K562 (cell line): ENCODE results near the gene SAE1. TPM values are rescaled to one million over a fixed set of nuclear protein-coding genes. Genes with fewer than 3 reads are reported as not detected.
A peak's percentile ranks its signal among the peaks of the same experiment; 100 is the strongest.

Experiments
- BRCA1 ChIP-seq, 2 experiments: fragments of 450-650 bp in 1 of 2; sonication (generic) in 1 of 2; formaldehyde crosslinking in 1 of 2; IDR thresholded peaks; 2 replicates each; pipeline versions ENCODE4 v1.5.0 to v1.6.1; 2017 to 2020; ENCODE audit warnings: mild to moderate bottlenecking in 1 of 2, missing genetic modification reagents in 1 of 2
- CBX2 ChIP-seq: fragments of 200-600 bp; sonication (generic); IDR thresholded peaks from one replicate; pipeline ENCODE4 v1.6.1; 2012; ENCODE audit warnings: mild to moderate bottlenecking, low read length, inconsistent platforms; ENCODE audit not compliant: insufficient read depth, poor library complexity, severe bottlenecking
- CBX3 ChIP-seq, 2 experiments: IDR thresholded peaks; 1 replicate in 1 of 2; 2 replicates in 1 of 2; pipeline ENCODE4 v1.6.1; 2012; ENCODE audit warnings: inconsistent platforms in 2 of 2, low read length in 2 of 2, borderline replicate concordance in 1 of 2, control low read depth in 1 of 2
- CREB3L1 ChIP-seq: fragments of 450-650 bp; IDR thresholded peaks from 2 replicates; pipeline ENCODE4 v1.6.1; 2014; ENCODE audit warnings: low read depth, mild to moderate bottlenecking, moderate library complexity, borderline replicate concordance
- CREM ChIP-seq: IDR thresholded peaks from 2 replicates; pipeline ENCODE4 v1.6.1; 2014; ENCODE audit warnings: antibody characterized with exemption, low read depth
- FOXO4 ChIP-seq: fragments of 450-650 bp; formaldehyde crosslinking; IDR thresholded peaks from 2 replicates; pipeline ENCODE4 v1.4.0; 2020; ENCODE audit warnings: mild to moderate bottlenecking, moderate library complexity
- GATA2 ChIP-seq: sonication (generic); formaldehyde crosslinking; IDR thresholded peaks from 2 replicates; pipeline ENCODE4 v1.4.0; 2020; ENCODE audit warnings: mild to moderate bottlenecking, missing genetic modification reagents
- HSF4 ChIP-seq: fragments of 250-450 bp; sonication (Bioruptor Pico); IDR thresholded peaks from 2 replicates; pipeline ENCODE4 v2.1.2; 2022; ENCODE audit warnings: mild to moderate bottlenecking, moderate library complexity, borderline replicate concordance
- KDM4B ChIP-seq, 2 experiments: fragments of 450-650 bp in 1 of 2; sonication (generic) in 1 of 2; IDR thresholded peaks; 2 replicates each; pipeline ENCODE4 v1.6.1; 2016 to 2017; ENCODE audit warnings: borderline replicate concordance in 2 of 2, antibody characterized with exemption in 1 of 2, low read depth in 1 of 2, mild to moderate bottlenecking in 1 of 2
- KLF6 ChIP-seq: fragments of 250-450 bp; sonication (Bioruptor Pico); IDR thresholded peaks from 2 replicates; pipeline ENCODE4 v1.4.0; 2020; ENCODE audit warnings: mild to moderate bottlenecking, moderate library complexity, borderline replicate concordance
- MXI1 ChIP-seq: IDR thresholded peaks from 2 replicates; pipeline ENCODE4 v1.6.1; 2011; ENCODE audit warnings: low read depth, mild to moderate bottlenecking, improper control_type of control experiment, low read length
- NCOA1 ChIP-seq: fragments of 450-650 bp; IDR thresholded peaks from 2 replicates; pipeline ENCODE4 v1.6.1; 2016; ENCODE audit warnings: low read depth
- RAD51 ChIP-seq: fragments of 450-650 bp; IDR thresholded peaks from 2 replicates; pipeline ENCODE4 v1.7.1; 2016; ENCODE audit warnings: low read depth, mild to moderate bottlenecking, borderline replicate concordance
- SOX6 ChIP-seq: fragments of 450-650 bp; IDR thresholded peaks from 2 replicates; pipeline ENCODE4 v1.6.1; 2014; ENCODE audit warnings: mild to moderate bottlenecking
- TAF15 ChIP-seq: fragments of 200-400 bp; formaldehyde crosslinking; IDR thresholded peaks from 2 replicates; pipeline ENCODE4 v1.6.1; 2017; ENCODE audit warnings: mild to moderate bottlenecking, low read depth, low read length, moderate library complexity
- TBL1XR1 ChIP-seq, 2 experiments: IDR thresholded peaks; 2 replicates each; pipeline ENCODE4 v1.6.1; 2012; ENCODE audit warnings: improper control_type of control experiment in 2 of 2, low read length in 2 of 2, mild to moderate bottlenecking in 1 of 2
- ZNF263 ChIP-seq: sonication (generic); formaldehyde crosslinking; IDR thresholded peaks from 2 replicates; pipeline ENCODE4 v1.8.0; 2022; ENCODE audit warnings: mild to moderate bottlenecking, missing genetic modification reagents, borderline replicate concordance
- ZNF436 ChIP-seq: fragments of 250-450, 450-650 bp; sonication (Bioruptor Pico); formaldehyde crosslinking; IDR thresholded peaks from 2 replicates; pipeline ENCODE4 v1.7.0; 2020; ENCODE audit warnings: mild to moderate bottlenecking
- ZNF699 ChIP-seq: fragments of 250-450 bp; sonication (Bioruptor Pico); IDR thresholded peaks from 2 replicates; pipeline ENCODE4 v1.8.0; 2021; ENCODE audit warnings: mild to moderate bottlenecking, moderate library complexity; ENCODE audit not compliant: insufficient replicate concordance
- ZSCAN29 ChIP-seq: fragments of 450-650 bp; IDR thresholded peaks from 2 replicates; pipeline ENCODE4 v1.6.1; 2017
- polyA plus RNA-seq, 8 experiments: library from polyadenylated mRNA; depleted of rRNA in 4 of 8; stranded (reverse) in 5 of 8; unstranded in 3 of 8; fragments of >200 nt; fragmentation: Nextera tagmentation in 2 of 8; fragmentation: Illumina TruSeq in 1 of 8; extraction: Ambion mirVana in 2 of 8; extraction: Trizol in 1 of 8; gene quantifications; 2 replicates each; pipeline versions ENCODE4 v1.2.1 to v1.2.3, GENCODE V29; 2011 to 2014; ENCODE audit warnings: inconsistent platforms in 1 of 8, missing spikeins in 1 of 8
- total RNA-seq, 7 experiments: library from RNA; depleted of rRNA in 6 of 7; stranded (reverse); fragments of >200 nt in 6 of 7; fragmentation: Illumina TruSeq in 2 of 7; extraction: Trizol in 2 of 7; gene quantifications; 2 replicates each; pipeline versions ENCODE4 v1.2.1 to v1.2.3, GENCODE V29; 2011 to 2021; ENCODE audit warnings: low replicate concordance in 1 of 7
- TF ChIP-seq, protein P1 (sequence below): IDR thresholded peaks from 2 replicates; pipeline ENCODE4 v1.6.1; 2011; ENCODE audit not compliant: insufficient read length; ENCODE audit errors: extremely low read depth
- TF ChIP-seq, protein P2 (sequence below): fragments of 450-650 bp; IDR thresholded peaks from 2 replicates; pipeline ENCODE4 v1.6.1; 2016; ENCODE audit warnings: borderline replicate concordance

The SAE1 gene
- total and polyA plus RNA-seq, 9 of the 15 experiments (the other 6 are each of a cell fraction or from before 2014, with no cell fraction given), result 82.8 to 299 (median 217) TPM

GRCh38 chr19:47112997-47113849 lies 17.4 kb upstream of the SAE1 start, which contains the start of gene ZC3H4 (continued):
- TF ChIP-seq CBX2 (no peak), CBX3 (IDR thresholded peaks at IDR 0.05; ENCODE audit: borderline replicate concordance in 1 of 2, low read length in 2 of 2) (no peak), KDM4B (IDR thresholded peaks at IDR 0.05; ENCODE audit: borderline replicate concordance in 2 of 2, low read depth in 1 of 2) (peak in 1 of 2 experiments; percentile 66; a peak in 1 of 4 replicates), SOX6 (0 out of 2 replicates have a peak, but pooled peaks have one; percentile 18), ZSCAN29 (no peak), RAD51 (peak; percentile 98), ZNF699 (CRISPR knock-in tag) (no peak), GATA2 (CRISPR knock-in tag) (no peak), HSF4 (no peak), FOXO4 (CRISPR knock-in tag) (no peak), CREM (peak; percentile 98), ZNF436 (CRISPR knock-in tag) (0 out of 2 replicates have a peak, but pooled peaks have one; percentile 7), TBL1XR1 (IDR thresholded peaks at IDR 0.05; ENCODE audit: low read length in 2 of 2) (peak in 1 of 2 experiments; percentile 64; a peak in 3 of 4 replicates), MXI1 (no peak), NCOA1 (peak; percentile 90), KLF6 (CRISPR knock-in tag) (no peak), BRCA1 (IDR thresholded peaks at IDR 0.05) (no peak), BRCA1 (CRISPR knock-in tag; IDR thresholded peaks at IDR 0.05) (no peak), ZNF263 (CRISPR knock-in tag) (no peak; the same call in 1 of the 2 replicates), CREB3L1 (peak; percentile 14; the same call in 1 of the 2 replicates), TAF15 (no peak)
- TF ChIP-seq, protein P1, sequence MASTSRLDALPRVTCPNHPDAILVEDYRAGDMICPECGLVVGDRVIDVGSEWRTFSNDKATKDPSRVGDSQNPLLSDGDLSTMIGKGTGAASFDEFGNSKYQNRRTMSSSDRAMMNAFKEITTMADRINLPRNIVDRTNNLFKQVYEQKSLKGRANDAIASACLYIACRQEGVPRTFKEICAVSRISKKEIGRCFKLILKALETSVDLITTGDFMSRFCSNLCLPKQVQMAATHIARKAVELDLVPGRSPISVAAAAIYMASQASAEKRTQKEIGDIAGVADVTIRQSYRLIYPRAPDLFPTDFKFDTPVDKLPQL, result no peak
- TF ChIP-seq, protein P2, sequence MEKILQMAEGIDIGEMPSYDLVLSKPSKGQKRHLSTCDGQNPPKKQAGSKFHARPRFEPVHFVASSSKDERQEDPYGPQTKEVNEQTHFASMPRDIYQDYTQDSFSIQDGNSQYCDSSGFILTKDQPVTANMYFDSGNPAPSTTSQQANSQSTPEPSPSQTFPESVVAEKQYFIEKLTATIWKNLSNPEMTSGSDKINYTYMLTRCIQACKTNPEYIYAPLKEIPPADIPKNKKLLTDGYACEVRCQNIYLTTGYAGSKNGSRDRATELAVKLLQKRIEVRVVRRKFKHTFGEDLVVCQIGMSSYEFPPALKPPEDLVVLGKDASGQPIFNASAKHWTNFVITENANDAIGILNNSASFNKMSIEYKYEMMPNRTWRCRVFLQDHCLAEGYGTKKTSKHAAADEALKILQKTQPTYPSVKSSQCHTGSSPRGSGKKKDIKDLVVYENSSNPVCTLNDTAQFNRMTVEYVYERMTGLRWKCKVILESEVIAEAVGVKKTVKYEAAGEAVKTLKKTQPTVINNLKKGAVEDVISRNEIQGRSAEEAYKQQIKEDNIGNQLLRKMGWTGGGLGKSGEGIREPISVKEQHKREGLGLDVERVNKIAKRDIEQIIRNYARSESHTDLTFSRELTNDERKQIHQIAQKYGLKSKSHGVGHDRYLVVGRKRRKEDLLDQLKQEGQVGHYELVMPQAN, result peak; percentile 71
